ENCODE measurements around the gene INSYN2A.

DNA sequence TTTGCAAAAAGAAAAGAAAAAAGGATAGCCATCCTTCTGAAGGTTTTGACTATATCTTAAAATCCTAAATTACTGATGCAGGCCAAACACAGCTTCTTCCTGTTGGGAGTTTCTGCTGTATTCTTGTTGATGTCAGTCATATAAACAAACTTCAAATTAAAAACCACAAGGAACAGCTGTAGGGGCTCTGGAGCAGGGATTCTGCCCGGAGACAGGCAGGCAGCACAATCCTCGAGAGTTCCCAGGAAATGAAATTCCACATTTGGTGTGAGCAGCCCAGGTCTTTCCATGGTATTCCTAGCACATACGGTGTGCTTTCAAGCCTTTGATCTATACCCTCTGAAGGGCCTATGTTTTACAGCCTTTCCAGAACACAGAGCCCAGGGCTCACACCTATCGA is 43.2 kb downstream of the INSYN2A start:
- TF ChIP-seq, protein P1, sequence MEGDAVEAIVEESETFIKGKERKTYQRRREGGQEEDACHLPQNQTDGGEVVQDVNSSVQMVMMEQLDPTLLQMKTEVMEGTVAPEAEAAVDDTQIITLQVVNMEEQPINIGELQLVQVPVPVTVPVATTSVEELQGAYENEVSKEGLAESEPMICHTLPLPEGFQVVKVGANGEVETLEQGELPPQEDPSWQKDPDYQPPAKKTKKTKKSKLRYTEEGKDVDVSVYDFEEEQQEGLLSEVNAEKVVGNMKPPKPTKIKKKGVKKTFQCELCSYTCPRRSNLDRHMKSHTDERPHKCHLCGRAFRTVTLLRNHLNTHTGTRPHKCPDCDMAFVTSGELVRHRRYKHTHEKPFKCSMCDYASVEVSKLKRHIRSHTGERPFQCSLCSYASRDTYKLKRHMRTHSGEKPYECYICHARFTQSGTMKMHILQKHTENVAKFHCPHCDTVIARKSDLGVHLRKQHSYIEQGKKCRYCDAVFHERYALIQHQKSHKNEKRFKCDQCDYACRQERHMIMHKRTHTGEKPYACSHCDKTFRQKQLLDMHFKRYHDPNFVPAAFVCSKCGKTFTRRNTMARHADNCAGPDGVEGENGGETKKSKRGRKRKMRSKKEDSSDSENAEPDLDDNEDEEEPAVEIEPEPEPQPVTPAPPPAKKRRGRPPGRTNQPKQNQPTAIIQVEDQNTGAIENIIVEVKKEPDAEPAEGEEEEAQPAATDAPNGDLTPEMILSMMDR (IDR thresholded peaks at IDR 0.05 in 2 of 3, conservative IDR thresholded peaks at IDR 0.05 in 1 of 3; ENCODE audit: control insufficient read depth in 2 of 3, extremely low read depth in 1 of 3, insufficient read depth in 1 of 3, low read depth in 3 of 3, low read length in 3 of 3): no peak
- TF ChIP-seq BRCA1 (IDR thresholded peaks at IDR 0.05; ENCODE audit: low read depth, low read length): no peak
- TF ChIP-seq, protein P2, sequence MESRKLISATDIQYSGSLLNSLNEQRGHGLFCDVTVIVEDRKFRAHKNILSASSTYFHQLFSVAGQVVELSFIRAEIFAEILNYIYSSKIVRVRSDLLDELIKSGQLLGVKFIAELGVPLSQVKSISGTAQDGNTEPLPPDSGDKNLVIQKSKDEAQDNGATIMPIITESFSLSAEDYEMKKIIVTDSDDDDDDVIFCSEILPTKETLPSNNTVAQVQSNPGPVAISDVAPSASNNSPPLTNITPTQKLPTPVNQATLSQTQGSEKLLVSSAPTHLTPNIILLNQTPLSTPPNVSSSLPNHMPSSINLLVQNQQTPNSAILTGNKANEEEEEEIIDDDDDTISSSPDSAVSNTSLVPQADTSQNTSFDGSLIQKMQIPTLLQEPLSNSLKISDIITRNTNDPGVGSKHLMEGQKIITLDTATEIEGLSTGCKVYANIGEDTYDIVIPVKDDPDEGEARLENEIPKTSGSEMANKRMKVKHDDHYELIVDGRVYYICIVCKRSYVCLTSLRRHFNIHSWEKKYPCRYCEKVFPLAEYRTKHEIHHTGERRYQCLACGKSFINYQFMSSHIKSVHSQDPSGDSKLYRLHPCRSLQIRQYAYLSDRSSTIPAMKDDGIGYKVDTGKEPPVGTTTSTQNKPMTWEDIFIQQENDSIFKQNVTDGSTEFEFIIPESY (IDR thresholded peaks at IDR 0.05): no peak
- no peak for TF ChIP-seq POLR2A (IDR thresholded peaks at IDR 0.05; ENCODE audit: low read depth, low read length)
- TF ChIP-seq, protein P3, sequence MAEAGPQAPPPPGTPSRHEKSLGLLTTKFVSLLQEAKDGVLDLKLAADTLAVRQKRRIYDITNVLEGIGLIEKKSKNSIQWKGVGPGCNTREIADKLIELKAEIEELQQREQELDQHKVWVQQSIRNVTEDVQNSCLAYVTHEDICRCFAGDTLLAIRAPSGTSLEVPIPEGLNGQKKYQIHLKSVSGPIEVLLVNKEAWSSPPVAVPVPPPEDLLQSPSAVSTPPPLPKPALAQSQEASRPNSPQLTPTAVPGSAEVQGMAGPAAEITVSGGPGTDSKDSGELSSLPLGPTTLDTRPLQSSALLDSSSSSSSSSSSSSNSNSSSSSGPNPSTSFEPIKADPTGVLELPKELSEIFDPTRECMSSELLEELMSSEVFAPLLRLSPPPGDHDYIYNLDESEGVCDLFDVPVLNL (IDR thresholded peaks at IDR 0.05; ENCODE audit: low read depth, low read length): no peak
- TF ChIP-seq CHD1 (IDR thresholded peaks at IDR 0.05; ENCODE audit: low read depth, low read length): no peak
- no peak for TF ChIP-seq MYC (IDR thresholded peaks at IDR 0.05; ENCODE audit: insufficient read depth, insufficient read length, insufficient replicate concordance, low read length, severe bottlenecking)
- TF ChIP-seq, protein P4, sequence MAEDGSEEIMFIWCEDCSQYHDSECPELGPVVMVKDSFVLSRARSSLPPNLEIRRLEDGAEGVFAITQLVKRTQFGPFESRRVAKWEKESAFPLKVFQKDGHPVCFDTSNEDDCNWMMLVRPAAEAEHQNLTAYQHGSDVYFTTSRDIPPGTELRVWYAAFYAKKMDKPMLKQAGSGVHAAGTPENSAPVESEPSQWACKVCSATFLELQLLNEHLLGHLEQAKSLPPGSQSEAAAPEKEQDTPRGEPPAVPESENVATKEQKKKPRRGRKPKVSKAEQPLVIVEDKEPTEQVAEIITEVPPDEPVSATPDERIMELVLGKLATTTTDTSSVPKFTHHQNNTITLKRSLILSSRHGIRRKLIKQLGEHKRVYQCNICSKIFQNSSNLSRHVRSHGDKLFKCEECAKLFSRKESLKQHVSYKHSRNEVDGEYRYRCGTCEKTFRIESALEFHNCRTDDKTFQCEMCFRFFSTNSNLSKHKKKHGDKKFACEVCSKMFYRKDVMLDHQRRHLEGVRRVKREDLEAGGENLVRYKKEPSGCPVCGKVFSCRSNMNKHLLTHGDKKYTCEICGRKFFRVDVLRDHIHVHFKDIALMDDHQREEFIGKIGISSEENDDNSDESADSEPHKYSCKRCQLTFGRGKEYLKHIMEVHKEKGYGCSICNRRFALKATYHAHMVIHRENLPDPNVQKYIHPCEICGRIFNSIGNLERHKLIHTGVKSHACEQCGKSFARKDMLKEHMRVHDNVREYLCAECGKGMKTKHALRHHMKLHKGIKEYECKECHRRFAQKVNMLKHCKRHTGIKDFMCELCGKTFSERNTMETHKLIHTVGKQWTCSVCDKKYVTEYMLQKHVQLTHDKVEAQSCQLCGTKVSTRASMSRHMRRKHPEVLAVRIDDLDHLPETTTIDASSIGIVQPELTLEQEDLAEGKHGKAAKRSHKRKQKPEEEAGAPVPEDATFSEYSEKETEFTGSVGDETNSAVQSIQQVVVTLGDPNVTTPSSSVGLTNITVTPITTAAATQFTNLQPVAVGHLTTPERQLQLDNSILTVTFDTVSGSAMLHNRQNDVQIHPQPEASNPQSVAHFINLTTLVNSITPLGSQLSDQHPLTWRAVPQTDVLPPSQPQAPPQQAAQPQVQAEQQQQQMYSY (CRISPR knock-in tag; IDR thresholded peaks at IDR 0.05): no peak
- no peak for TF ChIP-seq EP300 (IDR thresholded peaks at IDR 0.05; ENCODE audit: borderline replicate concordance in 1 of 2, control insufficient read depth in 1 of 2, low read depth in 2 of 2, low read length in 2 of 2)
- no peak for TF ChIP-seq TCF12 (IDR thresholded peaks at IDR 0.05; ENCODE audit: low read depth, low read length)
- no peak for TF ChIP-seq CREB1 (IDR thresholded peaks at IDR 0.05; ENCODE audit: low read depth)
- TF ChIP-seq IRF4 (IDR thresholded peaks at IDR 0.05; ENCODE audit: low read depth, low read length): no peak

Data from GM12878 (cell line).